ENCODE measurements around the gene RPL11.

The RPL11 gene

GRCh38 chr1:23736437-23737134 lies 45.0 kb downstream of the RPL11 start:
- no peak overlapping the region for H3K27ac ChIP-seq (replicated peaks)
- TF ChIP-seq CTCF (IDR thresholded peaks at IDR 0.05; ENCODE audit: insufficient read depth, low read length) (no peak), REST (IDR thresholded peaks at IDR 0.05; ENCODE audit: insufficient replicate concordance, low read depth) (no peak), SPI1 (IDR thresholded peaks at IDR 0.05; ENCODE audit: borderline replicate concordance, low read depth) (no peak), POLR2AphosphoS5 (IDR thresholded peaks at IDR 0.05; ENCODE audit: low read depth) (no peak), GABPA (IDR thresholded peaks at IDR 0.05; ENCODE audit: low read depth) (no peak)
- H3K4me3 ChIP-seq (replicated peaks; ENCODE audit: insufficient read depth, low read length): no peak overlapping the region
- no peak for DNase-seq (ENCODE audit: low read depth in 1 of 2, low spot score in 1 of 2)
- no peaks in the 10 kb centered on the region for H3K27me3 ChIP-seq (ENCODE audit: insufficient read depth, poor library complexity, severe bottlenecking)

- H3K27ac ChIP-seq (replicated peaks): no peak overlapping the region
- H3K4me3 ChIP-seq (replicated peaks; ENCODE audit: insufficient read depth, low read length): no peak overlapping the region
- no peaks in the 10 kb centered on the region for H3K27me3 ChIP-seq (ENCODE audit: insufficient read depth, poor library complexity, severe bottlenecking)
- DNase-seq (ENCODE audit: low read depth in 1 of 2, low spot score in 1 of 2): no peak
- TF ChIP-seq GABPA (IDR thresholded peaks at IDR 0.05; ENCODE audit: low read depth) (no peak), CTCF (IDR thresholded peaks at IDR 0.05; ENCODE audit: insufficient read depth, low read length) (no peak), REST (IDR thresholded peaks at IDR 0.05; ENCODE audit: insufficient replicate concordance, low read depth) (no peak), SPI1 (IDR thresholded peaks at IDR 0.05; ENCODE audit: borderline replicate concordance, low read depth) (no peak), POLR2AphosphoS5 (IDR thresholded peaks at IDR 0.05; ENCODE audit: low read depth) (no peak)
Observed at GRCh38 chr1:23741609-23742008, 50.0 kb downstream of the RPL11 start.

GRCh38 chr1:23742670-23743286 lies 51.2 kb downstream of the RPL11 start:
- TF ChIP-seq REST (IDR thresholded peaks at IDR 0.05; ENCODE audit: insufficient replicate concordance, low read depth) (no peak), SPI1 (IDR thresholded peaks at IDR 0.05; ENCODE audit: borderline replicate concordance, low read depth) (no peak), GABPA (IDR thresholded peaks at IDR 0.05; ENCODE audit: low read depth) (no peak), CTCF (IDR thresholded peaks at IDR 0.05; ENCODE audit: insufficient read depth, low read length) (no peak), POLR2AphosphoS5 (IDR thresholded peaks at IDR 0.05; ENCODE audit: low read depth) (no peak)
- DNase-seq (ENCODE audit: low read depth in 1 of 2, low spot score in 1 of 2): peak in 1 of 2 experiments; percentile 32
- H3K4me3 ChIP-seq (replicated peaks; ENCODE audit: insufficient read depth, low read length): peak overlapping the region; percentile 92
- no peaks in the 10 kb centered on the region for H3K27me3 ChIP-seq (ENCODE audit: insufficient read depth, poor library complexity, severe bottlenecking)
- peak overlapping the region; percentile 90 for H3K27ac ChIP-seq (replicated peaks)

All from HL-60 (cell line).